ENCODE measurements around the gene TMEM253. TPM values are rescaled to one million over a fixed set of nuclear protein-coding genes. Genes with fewer than 3 reads are reported as not detected.

Gene TMEM253
- total RNA-seq, 1 experiment from 2014 or later, result 0.59 TPM

- H3K9me2 ChIP-seq (ENCODE audit: insufficient read depth), result no peaks in the 10 kb centered on the region
- BruUV-seq (replicated peaks), result no TSS peak
- POLR2A ChIA-PET, result no interaction called here
- H3K9ac ChIP-seq (ENCODE audit: low read length), result peak overlapping the region; percentile 22; the same call in 1 of the 2 replicates
- H4K20me1 ChIP-seq (ENCODE audit: insufficient read depth), result no peaks in the 10 kb centered on the region
- CTCF ChIA-PET, result interaction anchor here (0.8 to 3.0 kb wide), 8 partner anchors 11 to 132 kb away, joined by 3 to 59 read pairs (median 8); no protein-coding TSS in a partner anchor
- peak overlapping the region in 1 of 2 experiments; percentile 13; a peak in 1 of 4 replicates for H3K4me3 ChIP-seq (replicated peaks in 1 of 2; ENCODE audit: low read depth in 1 of 2, low read length in 2 of 2)
- peaks cover 47 to 63% of the 10 kb centered on the region in 2 experiments for H3K4me1 ChIP-seq (ENCODE audit: control insufficient read depth in 1 of 2, insufficient read depth in 2 of 2, low read length in 2 of 2)
- TF ChIP-seq RAD21 (IDR thresholded peaks at IDR 0.05; ENCODE audit: low read depth) (peak; percentile 80), YY1 (IDR thresholded peaks at IDR 0.05; ENCODE audit: extremely low read depth, insufficient replicate concordance, low read depth, low read length) (peak; percentile 86), REST (IDR thresholded peaks at IDR 0.05; ENCODE audit: low read depth) (no peak), POLR2AphosphoS5 (IDR thresholded peaks at IDR 0.05; ENCODE audit: low read depth, low read length) (0 out of 2 replicates have a peak, but pooled peaks have one; percentile 13), CEBPB (IDR thresholded peaks at IDR 0.05; ENCODE audit: low read depth) (no peak), ZFX (IDR thresholded peaks at IDR 0.05) (peak; percentile 47; the same call in 1 of the 2 replicates), CTCF (IDR thresholded peaks at IDR 0.05 in 2 of 3, conservative IDR thresholded peaks at IDR 0.05 in 1 of 3; ENCODE audit: borderline replicate concordance in 1 of 3, insufficient read depth in 1 of 3, low read depth in 2 of 3, low read length in 2 of 3) (peak; percentile 80 to 97 (median 91))
- H3K27ac ChIP-seq (ENCODE audit: low read depth, low read length), result peak overlapping the region; percentile 67
- peak overlapping the region; percentile 66 for H3K4me2 ChIP-seq (ENCODE audit: low read length)
- no peaks in the 10 kb centered on the region for H3K9me3 ChIP-seq (ENCODE audit: control insufficient read depth in 1 of 2, insufficient read depth in 1 of 2, low read depth in 1 of 2, low read length in 2 of 2)
- RAD21 ChIA-PET (ENCODE audit: low non-redundant PET in 1 of 2, low total read pairs in 2 of 2, uncharacterized antibody in 2 of 2, unreplicated experiment in 2 of 2), result interaction anchor here in 1 of 2 experiments (0.8 kb wide), 1 partner anchor 30 kb away, joined by 3 read pairs; no protein-coding TSS in a partner anchor
- DNase-seq (ENCODE audit: low read depth, low spot score), result peak; percentile 79
- intact Hi-C loops (cut with micrococcal nuclease), result loop anchor here (1.0 to 10.0 kb wide), 2 partner anchors 92 to 252 kb away; no protein-coding TSS in a partner anchor
- peak; percentile 48 for ATAC-seq
- H3K27me3 ChIP-seq (ENCODE audit: insufficient read depth, low read length), result no peaks in the 10 kb centered on the region
- no peaks in the 10 kb centered on the region for H3K36me3 ChIP-seq (ENCODE audit: control insufficient read depth in 1 of 2, insufficient read depth in 2 of 2, low read length in 2 of 2)
- H3K79me2 ChIP-seq (ENCODE audit: insufficient read depth, low read length), result no peaks in the 10 kb centered on the region
- H2AFZ ChIP-seq (ENCODE audit: low read depth, low read length, poor library complexity, severe bottlenecking), result peak overlapping the region; percentile 97
Measured at GRCh38 chr14:21106498-21107282, 5.8 kb downstream of the TMEM253 start.
